ENCODE measurements around the gene WFDC2. TPM values are rescaled to one million over a fixed set of nuclear protein-coding genes. Genes with fewer than 3 reads are reported as not detected.

WFDC2 gene
- polyA plus RNA-seq, 2 of the 4 experiments (the other 2 are of a cell fraction) = not detected

DNA sequence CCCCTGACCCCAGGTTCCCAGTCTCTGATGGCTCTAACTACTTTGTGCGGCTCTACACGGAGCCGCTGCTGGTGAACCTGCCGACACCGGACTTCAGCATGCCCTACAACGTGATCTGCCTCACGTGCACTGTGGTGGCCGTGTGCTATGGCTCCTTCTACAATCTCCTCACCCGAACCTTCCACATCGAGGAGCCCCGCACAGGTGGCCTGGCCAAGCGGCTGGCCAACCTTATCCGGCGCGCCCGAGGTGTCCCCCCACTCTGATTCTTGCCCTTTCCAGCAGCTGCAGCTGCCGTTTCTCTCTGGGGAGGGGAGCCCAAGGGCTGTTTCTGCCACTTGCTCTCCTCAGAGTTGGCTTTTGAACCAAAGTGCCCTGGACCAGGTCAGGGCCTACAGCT, 44.0 kb upstream of the WFDC2 start (continued):
- TF ChIP-seq CBX2 (IDR thresholded peaks at IDR 0.05; ENCODE audit: borderline replicate concordance, low read depth) = no peak

DNA sequence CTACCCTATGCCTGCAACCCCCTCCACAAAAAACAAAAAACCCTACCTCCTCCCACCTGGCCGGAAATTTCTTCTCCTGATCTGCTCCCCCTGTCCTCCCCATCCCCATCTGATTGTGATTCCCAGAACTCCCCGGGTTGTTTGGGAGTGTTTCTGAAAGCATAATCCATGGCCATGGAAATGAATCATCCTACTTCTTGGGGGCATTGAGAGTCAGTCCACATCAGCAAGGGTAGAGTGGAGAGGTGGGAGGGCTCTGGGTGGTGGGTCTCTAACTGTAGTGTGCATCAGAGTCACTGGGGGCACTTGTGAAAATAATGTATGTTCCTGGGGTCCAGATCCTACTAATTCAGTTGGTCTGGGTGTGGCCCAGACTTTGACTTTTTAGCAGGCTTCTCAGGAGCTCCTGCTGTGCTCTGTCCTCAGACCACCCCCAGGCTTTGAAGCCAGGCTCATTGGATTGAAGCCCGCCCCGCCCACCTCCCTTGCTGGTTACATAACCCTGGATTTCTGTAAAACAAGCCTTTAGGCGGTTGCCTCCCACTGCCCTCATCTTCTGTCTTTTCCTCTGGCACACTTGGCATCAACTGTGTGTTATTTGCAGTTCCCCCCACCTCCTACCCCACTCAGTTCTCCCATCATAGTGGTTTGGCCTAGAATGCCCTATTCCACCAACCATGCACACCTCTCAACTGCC, 43.1 kb upstream of the WFDC2 start:
- no peak overlapping the region for H3K27ac ChIP-seq
- H3K4me1 ChIP-seq = no peaks in the 10 kb centered on the region
- 87% methylated on average over 5 of the region's 5 CpGs for WGBS (ENCODE audit: missing lambda C conversion rate)
- ChIA-PET CTCF (interaction anchor here (0.6 to 6.7 kb wide), 3 partner anchors 10 to 52 kb away, joined by 3 to 43 read pairs (median 42); no protein-coding TSS in a partner anchor), POLR2A (interaction anchor here (1.1 kb wide), 1 partner anchor 11 kb away, joined by 4 read pairs; the partner anchor contains the start of gene PIGT)
- DNase-seq (ENCODE audit: low read depth in 1 of 2, low spot score in 1 of 2) = no peak
- no peak overlapping the region for H3K4me3 ChIP-seq
- ATAC-seq = no peak; a peak in 1 of 6 replicates
- FAIRE-seq = no peak
- H3K9me3 ChIP-seq = no peaks in the 10 kb centered on the region
- H3K4me2 ChIP-seq = no peak overlapping the region
- TF ChIP-seq CHD4 (IDR thresholded peaks at IDR 0.05; ENCODE audit: borderline replicate concordance) (no peak), RARB (CRISPR knock-in tag; IDR thresholded peaks at IDR 0.05) (no peak), CBX2 (IDR thresholded peaks at IDR 0.05; ENCODE audit: borderline replicate concordance, low read depth) (no peak), FOSL2 (IDR thresholded peaks at IDR 0.05) (no peak), FOSL2 (CRISPR knock-in tag; IDR thresholded peaks at IDR 0.05) (no peak), EHF (CRISPR knock-in tag; IDR thresholded peaks at IDR 0.05) (no peak), ZSCAN20 (CRISPR knock-in tag; IDR thresholded peaks at IDR 0.05) (no peak), RCOR1 (IDR thresholded peaks at IDR 0.05; ENCODE audit: low read depth, low read length) (no peak)
- TF ChIP-seq, protein P1, sequence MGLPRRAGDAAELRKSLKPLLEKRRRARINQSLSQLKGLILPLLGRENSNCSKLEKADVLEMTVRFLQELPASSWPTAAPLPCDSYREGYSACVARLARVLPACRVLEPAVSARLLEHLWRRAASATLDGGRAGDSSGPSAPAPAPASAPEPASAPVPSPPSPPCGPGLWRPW (IDR thresholded peaks at IDR 0.05) = no peak

DNA sequence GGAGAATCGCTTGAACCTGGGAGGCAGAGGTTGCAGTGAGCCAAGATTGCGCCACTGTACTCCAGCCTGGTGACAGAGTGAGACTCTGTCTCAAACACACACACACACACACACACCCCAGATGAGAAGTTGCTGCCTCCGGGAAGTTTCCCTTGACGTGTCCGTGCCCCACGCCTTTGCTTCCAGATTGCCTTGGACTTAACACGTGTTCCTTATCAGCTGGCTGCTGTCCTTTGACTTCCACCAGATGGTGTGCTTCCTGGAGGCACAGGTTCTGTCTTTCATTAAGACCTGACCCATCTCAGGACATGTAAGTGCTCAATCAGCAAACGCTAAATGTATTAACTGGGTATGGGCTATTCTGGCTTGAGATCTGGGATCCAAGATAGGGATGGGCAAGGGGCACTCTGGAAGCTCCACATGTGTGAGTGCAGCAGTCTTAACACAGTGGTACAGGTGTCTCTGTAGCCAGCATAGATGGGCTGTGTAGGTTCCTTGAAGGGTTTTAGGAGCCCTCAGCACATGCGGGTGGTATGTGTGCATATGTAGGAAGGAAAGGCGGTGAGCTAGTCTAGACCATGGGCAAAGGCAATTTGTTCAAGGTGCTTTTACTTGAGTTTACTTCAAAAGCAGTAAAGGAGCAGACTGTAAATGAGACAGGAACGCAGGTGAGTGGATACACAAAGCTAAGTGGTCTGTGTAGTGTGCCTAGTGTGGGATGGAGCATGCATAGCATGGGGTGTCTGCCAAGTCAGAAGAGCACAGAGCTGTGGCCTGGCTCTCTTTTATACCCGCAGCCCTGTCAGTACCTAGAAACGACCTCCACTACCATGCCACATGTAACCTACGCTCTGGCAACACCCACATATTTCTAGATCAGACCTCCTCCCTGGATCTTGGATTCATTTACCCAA, 42.1 kb upstream of the WFDC2 start:
- Histone ChIP-seq H3K27ac (no peak overlapping the region), H3K4me1 (no peaks in the 10 kb centered on the region), H3K9me3 (no peaks in the 10 kb centered on the region), H3K4me3 (no peak overlapping the region), H3K4me2 (no peak overlapping the region)
- ChIA-PET CTCF (interaction anchor here (0.8 to 6.7 kb wide), 9 partner anchors 9 to 344 kb away, joined by 3 to 43 read pairs (median 4); partner anchors contain the start of genes PIGT and SYS1), POLR2A (interaction anchor here (1.9 kb wide), 1 partner anchor 8 kb away, joined by 5 read pairs; no protein-coding TSS in a partner anchor)
- FAIRE-seq (no peak), DNase-seq (ENCODE audit: low read depth in 1 of 2, low spot score in 1 of 2) (no peak), ATAC-seq (peak; percentile 54 to 60; a peak in 5 of 6 replicates)
- TF ChIP-seq EHMT2 (IDR thresholded peaks at IDR 0.05; ENCODE audit: low read depth) (no peak), ZNF302 (CRISPR knock-in tag; IDR thresholded peaks at IDR 0.05) (no peak), HOXA7 (CRISPR knock-in tag; IDR thresholded peaks at IDR 0.05) (no peak), RNF2 (IDR thresholded peaks at IDR 0.05; ENCODE audit: borderline replicate concordance, low read depth) (no peak), GATA3 (IDR thresholded peaks at IDR 0.05; ENCODE audit: borderline replicate concordance) (no peak), NFE2L2 (conservative IDR thresholded peaks at IDR 0.05; ENCODE audit: low read length) (no peak), CHD2 (IDR thresholded peaks at IDR 0.05; ENCODE audit: low read length, partially characterized antibody) (no peak), RAD21 (conservative IDR thresholded peaks at IDR 0.05 in 1 of 2, IDR thresholded peaks at IDR 0.05 in 1 of 2) (no peak), MAZ (IDR thresholded peaks at IDR 0.05; ENCODE audit: borderline replicate concordance, low read depth, low read length) (no peak), KDM1A (IDR thresholded peaks at IDR 0.05; ENCODE audit: low read depth) (no peak), HDAC2 (IDR thresholded peaks at IDR 0.05) (no peak), JUNB (IDR thresholded peaks at IDR 0.05) (no peak), CBX8 (IDR thresholded peaks at IDR 0.05) (no peak), ZSCAN20 (CRISPR knock-in tag; IDR thresholded peaks at IDR 0.05) (no peak), MAFK (IDR thresholded peaks at IDR 0.05; ENCODE audit: partially characterized antibody) (no peak), HEYL (CRISPR knock-in tag; IDR thresholded peaks at IDR 0.05) (no peak), FOSL2 (IDR thresholded peaks at IDR 0.05) (no peak), FOSL2 (CRISPR knock-in tag; IDR thresholded peaks at IDR 0.05) (no peak)
- TF ChIP-seq, protein P2, sequence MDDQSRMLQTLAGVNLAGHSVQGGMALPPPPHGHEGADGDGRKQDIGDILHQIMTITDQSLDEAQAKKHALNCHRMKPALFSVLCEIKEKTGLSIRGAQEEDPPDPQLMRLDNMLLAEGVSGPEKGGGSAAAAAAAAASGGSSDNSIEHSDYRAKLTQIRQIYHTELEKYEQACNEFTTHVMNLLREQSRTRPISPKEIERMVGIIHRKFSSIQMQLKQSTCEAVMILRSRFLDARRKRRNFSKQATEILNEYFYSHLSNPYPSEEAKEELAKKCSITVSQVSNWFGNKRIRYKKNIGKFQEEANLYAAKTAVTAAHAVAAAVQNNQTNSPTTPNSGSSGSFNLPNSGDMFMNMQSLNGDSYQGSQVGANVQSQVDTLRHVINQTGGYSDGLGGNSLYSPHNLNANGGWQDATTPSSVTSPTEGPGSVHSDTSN (IDR thresholded peaks at IDR 0.05) = no peak
- TF ChIP-seq, protein P3, sequence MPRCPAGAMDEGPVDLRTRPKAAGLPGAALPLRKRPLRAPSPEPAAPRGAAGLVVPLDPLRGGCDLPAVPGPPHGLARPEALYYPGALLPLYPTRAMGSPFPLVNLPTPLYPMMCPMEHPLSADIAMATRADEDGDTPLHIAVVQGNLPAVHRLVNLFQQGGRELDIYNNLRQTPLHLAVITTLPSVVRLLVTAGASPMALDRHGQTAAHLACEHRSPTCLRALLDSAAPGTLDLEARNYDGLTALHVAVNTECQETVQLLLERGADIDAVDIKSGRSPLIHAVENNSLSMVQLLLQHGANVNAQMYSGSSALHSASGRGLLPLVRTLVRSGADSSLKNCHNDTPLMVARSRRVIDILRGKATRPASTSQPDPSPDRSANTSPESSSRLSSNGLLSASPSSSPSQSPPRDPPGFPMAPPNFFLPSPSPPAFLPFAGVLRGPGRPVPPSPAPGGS (IDR thresholded peaks at IDR 0.05) = no peak
- TF ChIP-seq, protein P4, sequence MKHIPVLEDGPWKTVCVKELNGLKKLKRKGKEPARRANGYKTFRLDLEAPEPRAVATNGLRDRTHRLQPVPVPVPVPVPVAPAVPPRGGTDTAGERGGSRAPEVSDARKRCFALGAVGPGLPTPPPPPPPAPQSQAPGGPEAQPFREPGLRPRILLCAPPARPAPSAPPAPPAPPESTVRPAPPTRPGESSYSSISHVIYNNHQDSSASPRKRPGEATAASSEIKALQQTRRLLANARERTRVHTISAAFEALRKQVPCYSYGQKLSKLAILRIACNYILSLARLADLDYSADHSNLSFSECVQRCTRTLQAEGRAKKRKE (CRISPR knock-in tag; IDR thresholded peaks at IDR 0.05; ENCODE audit: low read depth) = no peak
- 91% methylated on average over 14 of the region's 14 CpGs for WGBS (ENCODE audit: missing lambda C conversion rate)

Data from A549 (cell line).